NCI-H146 treated with DMSO at 0.1 percent for 48 hours (cell line): ENCODE data around the gene NEK4.
"Not testable (repeated sequence)": the region's sequence is repeated elsewhere in the genome, so short reads cannot be mapped to it uniquely, and the experiment has no call there.

Source experiments
- DNase-seq: peaks from one replicate; lab custom pipeline; 2025; ENCODE audit not compliant: unreplicated experiment; lab: John Stamatoyannopoulos, UW

The NEK4 gene

GRCh38 chr3:52678265-52679198 lies 92.2 kb downstream of the NEK4 start:
- no peak for DNase-seq

GRCh38 chr3:52676201-52676600 lies 94.5 kb downstream of the NEK4 start:
- not testable (repeated sequence) for DNase-seq

- no peak for DNase-seq
These were observed 99.1 kb downstream of the NEK4 start for GRCh38 chr3:52671676-52672075.

GRCh38 chr3:52670621-52671521 lies 99.9 kb downstream of the NEK4 start:
- no peak for DNase-seq

GRCh38 chr3:52663098-52663497 lies 107.6 kb downstream of the NEK4 start:
- DNase-seq: no peak

- DNase-seq: no peak
These were observed 110.7 kb downstream of the NEK4 start for GRCh38 chr3:52660046-52660445.
